ENCODE measurements around the gene SERTAD3.

The SERTAD3 gene

GRCh38 chr19:40396886-40397567, 47.1 kb downstream of the SERTAD3 start:
- no peaks in the 10 kb centered on the region for H3K9me3 ChIP-seq
- no peak for DNase-seq

GRCh38 chr19:40395956-40396355, 48.2 kb downstream of the SERTAD3 start:
- intact Hi-C loops (cut with DNase I; ENCODE audit: low total_unique reads): no loop called here
- no peak for TF ChIP-seq CTCF (IDR thresholded peaks at IDR 0.05)
- Histone ChIP-seq H3K4me3 (no peak overlapping the region), H3K27me3 (no peaks in the 10 kb centered on the region), H3K36me3 (peaks cover 0 to 16% (median 4%) of the 10 kb centered on the region in 3 donors), H3K27ac (no peak overlapping the region), H3K9me3 (no peaks in the 10 kb centered on the region), H3K4me1 (peaks cover 0 to 2% (median 0%) of the 10 kb centered on the region in 4 donors)
- DNase-seq: no peak

More at GRCh38 chr19:40396886-40397567, 47.1 kb downstream of the SERTAD3 start:
- Histone ChIP-seq H3K36me3 (peaks cover 0 to 16% (median 4%) of the 10 kb centered on the region in 3 donors), H3K4me1 (peaks cover 0 to 2% (median 0%) of the 10 kb centered on the region in 4 donors), H3K27ac (no peak overlapping the region), H3K4me3 (no peak overlapping the region), H3K27me3 (no peaks in the 10 kb centered on the region)
- TF ChIP-seq CTCF (IDR thresholded peaks at IDR 0.05): no peak
- intact Hi-C loops (cut with DNase I; ENCODE audit: low total_unique reads): no loop called here

- no peak for DNase-seq
- TF ChIP-seq CTCF (IDR thresholded peaks at IDR 0.05): no peak
- Histone ChIP-seq H3K36me3 (peaks cover 0 to 16% (median 4%) of the 10 kb centered on the region in 3 donors), H3K4me1 (peaks cover 0 to 2% (median 0%) of the 10 kb centered on the region in 4 donors), H3K27me3 (no peaks in the 10 kb centered on the region), H3K27ac (no peak overlapping the region), H3K4me3 (no peak overlapping the region), H3K9me3 (no peaks in the 10 kb centered on the region)
- intact Hi-C loops (cut with DNase I; ENCODE audit: low total_unique reads): no loop called here
Observed at GRCh38 chr19:40394816-40395210, 49.3 kb downstream of the SERTAD3 start.

GRCh38 chr19:40393894-40394815, 50.0 kb downstream of the SERTAD3 start:
- H3K27me3 ChIP-seq: no peaks in the 10 kb centered on the region
- intact Hi-C loops (cut with DNase I; ENCODE audit: low total_unique reads): no loop called here
- H3K4me3 ChIP-seq: no peak overlapping the region
- H3K27ac ChIP-seq: no peak overlapping the region
- H3K9me3 ChIP-seq: no peaks in the 10 kb centered on the region
- H3K36me3 ChIP-seq: peaks cover 0 to 16% (median 4%) of the 10 kb centered on the region in 3 donors
- H3K4me1 ChIP-seq: peaks cover 0 to 2% (median 0%) of the 10 kb centered on the region in 4 donors
- no peak for DNase-seq
- TF ChIP-seq CTCF (IDR thresholded peaks at IDR 0.05): no peak

GRCh38 chr19:40392894-40393517, 51.1 kb downstream of the SERTAD3 start:
- Histone ChIP-seq H3K9me3 (no peaks in the 10 kb centered on the region), H3K4me1 (no peaks in the 10 kb centered on the region), H3K4me3 (no peak overlapping the region), H3K36me3 (peaks cover 0 to 16% (median 4%) of the 10 kb centered on the region in 3 donors), H3K27ac (no peak overlapping the region), H3K27me3 (no peaks in the 10 kb centered on the region)
- no peak for DNase-seq
- intact Hi-C loops (cut with DNase I; ENCODE audit: low total_unique reads): no loop called here
- no peak for TF ChIP-seq CTCF (IDR thresholded peaks at IDR 0.05)

Data from tibial artery (tissue), 4 donors.